ENCODE data around the gene TRH. TPM values are rescaled to one million over a fixed set of nuclear protein-coding genes. Genes with fewer than 3 reads are reported as not detected.

TRH gene
- polyA plus RNA-seq, 1 donor from 2014 or later, result 2.6 TPM

- Histone ChIP-seq H3K9ac (ENCODE audit: low read length) (no peak overlapping the region), H3K79me2 (replicated peaks; ENCODE audit: insufficient read depth, low read length) (no peaks in the 10 kb centered on the region), H4K20me1 (ENCODE audit: insufficient read depth) (no peaks in the 10 kb centered on the region), H3K27ac (ENCODE audit: low read length) (no peak overlapping the region), H3K9me2 (ENCODE audit: insufficient read depth, low read length) (no peaks in the 10 kb centered on the region), H3K27me3 (ENCODE audit: insufficient read depth, low read depth, low read length) (no peaks in the 10 kb centered on the region), H3K9me3 (ENCODE audit: low read length) (no peaks in the 10 kb centered on the region), H3K4me2 (ENCODE audit: low read length) (no peak overlapping the region), H2AFZ (ENCODE audit: low read depth, low read length) (no peak overlapping the region), H3K36me3 (ENCODE audit: insufficient read depth, low read length) (no peaks in the 10 kb centered on the region), H3F3A (ENCODE audit: insufficient read depth, low read length, poor library complexity, severe bottlenecking) (no peaks in the 10 kb centered on the region), H3K4me3 (ENCODE audit: low read length) (no peak overlapping the region)
- TF ChIP-seq EZH2 (IDR thresholded peaks at IDR 0.05; ENCODE audit: borderline replicate concordance, insufficient read depth, low read length, poor library complexity, severe bottlenecking), result no peak
- no peak for TF ChIP-seq MXI1 (conservative IDR thresholded peaks at IDR 0.05; ENCODE audit: poor library complexity, severe bottlenecking)
- TF ChIP-seq, protein P1, sequence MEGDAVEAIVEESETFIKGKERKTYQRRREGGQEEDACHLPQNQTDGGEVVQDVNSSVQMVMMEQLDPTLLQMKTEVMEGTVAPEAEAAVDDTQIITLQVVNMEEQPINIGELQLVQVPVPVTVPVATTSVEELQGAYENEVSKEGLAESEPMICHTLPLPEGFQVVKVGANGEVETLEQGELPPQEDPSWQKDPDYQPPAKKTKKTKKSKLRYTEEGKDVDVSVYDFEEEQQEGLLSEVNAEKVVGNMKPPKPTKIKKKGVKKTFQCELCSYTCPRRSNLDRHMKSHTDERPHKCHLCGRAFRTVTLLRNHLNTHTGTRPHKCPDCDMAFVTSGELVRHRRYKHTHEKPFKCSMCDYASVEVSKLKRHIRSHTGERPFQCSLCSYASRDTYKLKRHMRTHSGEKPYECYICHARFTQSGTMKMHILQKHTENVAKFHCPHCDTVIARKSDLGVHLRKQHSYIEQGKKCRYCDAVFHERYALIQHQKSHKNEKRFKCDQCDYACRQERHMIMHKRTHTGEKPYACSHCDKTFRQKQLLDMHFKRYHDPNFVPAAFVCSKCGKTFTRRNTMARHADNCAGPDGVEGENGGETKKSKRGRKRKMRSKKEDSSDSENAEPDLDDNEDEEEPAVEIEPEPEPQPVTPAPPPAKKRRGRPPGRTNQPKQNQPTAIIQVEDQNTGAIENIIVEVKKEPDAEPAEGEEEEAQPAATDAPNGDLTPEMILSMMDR (IDR thresholded peaks at IDR 0.05; ENCODE audit: poor library complexity, severe bottlenecking), result no peak
- TF ChIP-seq POLR2AphosphoS5 (IDR thresholded peaks at IDR 0.05), result no peak
- TF ChIP-seq REST (IDR thresholded peaks at IDR 0.05; ENCODE audit: borderline replicate concordance), result no peak
- TF ChIP-seq TAF1 (IDR thresholded peaks at IDR 0.05; ENCODE audit: low read depth), result no peak
- no peak for TF ChIP-seq RAD21 (conservative IDR thresholded peaks at IDR 0.05)
- TF ChIP-seq SMC3 (conservative IDR thresholded peaks at IDR 0.05; ENCODE audit: poor library complexity), result no peak
- TF ChIP-seq EP300 (conservative IDR thresholded peaks at IDR 0.05; ENCODE audit: poor library complexity, severe bottlenecking), result no peak
Measured at GRCh38 chr3:129989414-129989813, 14.9 kb downstream of the TRH start.

DNA sequence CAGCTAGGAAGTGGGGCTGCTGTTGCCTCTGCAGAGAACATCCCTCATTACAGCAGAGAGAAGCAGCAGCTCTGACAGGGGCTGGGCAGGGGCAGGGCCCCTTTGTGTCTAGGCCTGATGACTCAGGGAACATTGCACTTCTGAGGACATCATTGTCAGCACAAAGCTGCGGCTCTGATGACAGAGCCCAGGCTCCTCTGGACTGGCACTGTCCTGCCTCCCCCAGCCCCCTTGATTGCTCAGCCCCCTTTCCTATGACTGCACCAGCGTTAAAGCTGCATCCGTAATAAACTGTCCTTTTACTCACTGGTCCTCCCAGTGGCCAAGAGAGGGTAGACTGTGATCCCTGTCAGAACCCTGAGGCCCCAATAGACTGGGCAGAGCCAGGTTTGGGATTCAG lies 18.3 kb downstream of the TRH start:
- H3F3A ChIP-seq (ENCODE audit: insufficient read depth, low read length, poor library complexity, severe bottlenecking), result no peaks in the 10 kb centered on the region
- no peaks in the 10 kb centered on the region for H3K9me2 ChIP-seq (ENCODE audit: insufficient read depth, low read length)
- no peak overlapping the region for H2AFZ ChIP-seq (ENCODE audit: low read depth, low read length)
- H3K4me3 ChIP-seq (ENCODE audit: low read length), result no peak overlapping the region
- H3K27ac ChIP-seq (ENCODE audit: low read length), result no peak overlapping the region
- no peaks in the 10 kb centered on the region for H3K36me3 ChIP-seq (ENCODE audit: insufficient read depth, low read length)
- no peak overlapping the region for H3K9ac ChIP-seq (ENCODE audit: low read length)
- H3K79me2 ChIP-seq (replicated peaks; ENCODE audit: insufficient read depth, low read length), result no peaks in the 10 kb centered on the region
- TF ChIP-seq SMC3 (conservative IDR thresholded peaks at IDR 0.05; ENCODE audit: poor library complexity), result no peak
- no peak for TF ChIP-seq EP300 (conservative IDR thresholded peaks at IDR 0.05; ENCODE audit: poor library complexity, severe bottlenecking)
- TF ChIP-seq, protein P1 (IDR thresholded peaks at IDR 0.05; ENCODE audit: poor library complexity, severe bottlenecking), result peak; percentile 45
- no peak for TF ChIP-seq MXI1 (conservative IDR thresholded peaks at IDR 0.05; ENCODE audit: poor library complexity, severe bottlenecking)
- no peak for TF ChIP-seq EZH2 (IDR thresholded peaks at IDR 0.05; ENCODE audit: borderline replicate concordance, insufficient read depth, low read length, poor library complexity, severe bottlenecking)
- no peaks in the 10 kb centered on the region for H3K9me3 ChIP-seq (ENCODE audit: low read length)
- H4K20me1 ChIP-seq (ENCODE audit: insufficient read depth), result no peaks in the 10 kb centered on the region
- H3K4me2 ChIP-seq (ENCODE audit: low read length), result no peak overlapping the region
- no peaks in the 10 kb centered on the region for H3K27me3 ChIP-seq (ENCODE audit: insufficient read depth, low read depth, low read length)
